Vagina (tissue), 2 donors: ENCODE measurements around the gene THOC5.

ENCODE experiments used
- POLR2AphosphoS5 ChIP-seq, 2 donors: sonication (generic); formaldehyde crosslinking; IDR thresholded peaks; one replicate each; pipeline ENCODE4 v1.9.0; 2017; ENCODE audit warnings: antibody characterized with exemption in 2 of 2, mild to moderate bottlenecking in 2 of 2, low read depth in 1 of 2; ENCODE audit not compliant: insufficient read depth in 1 of 2
- TF ChIP-seq, protein P1 (sequence below), 3 experiments: fragments of 450-650 bp in 2 of 3; fragments of 200-600 bp in 1 of 3; sonication (generic) in 1 of 3; IDR thresholded peaks; one replicate each; pipeline ENCODE4 v1.5.1; 2017 to 2019; ENCODE audit warnings: antibody characterized with exemption in 3 of 3, mild to moderate bottlenecking in 2 of 3, moderate library complexity in 2 of 3

DNA sequence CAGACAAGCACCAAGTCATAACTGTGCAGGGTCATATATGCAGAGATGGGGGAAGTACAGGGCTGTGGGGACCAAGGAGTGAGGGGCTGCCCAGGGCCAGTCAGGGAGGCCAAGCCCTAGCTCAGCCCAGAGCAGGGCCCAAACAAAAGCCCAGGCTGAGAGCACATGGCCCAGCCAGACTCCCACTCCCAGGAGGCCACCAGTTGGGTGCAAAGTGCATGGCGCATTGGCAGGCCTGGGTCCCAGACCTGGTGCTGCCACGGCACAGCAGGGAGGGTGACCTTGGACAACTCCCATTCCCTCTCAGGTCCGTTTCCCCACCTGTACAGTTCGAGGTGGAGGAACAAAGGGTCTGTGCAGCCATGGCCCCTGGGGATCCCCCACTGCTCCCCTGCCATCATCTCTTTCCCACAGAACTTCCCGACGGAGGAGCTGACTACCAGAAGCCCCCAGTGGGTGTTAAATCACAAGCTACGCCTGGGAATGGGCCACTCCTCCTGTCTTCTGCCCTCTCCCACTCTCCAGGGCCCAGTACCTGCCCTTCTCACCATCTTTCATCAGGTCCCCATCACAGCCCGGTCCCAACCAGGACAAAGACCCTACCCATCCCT, 26.7 kb upstream of the THOC5 start:
- TF ChIP-seq, protein P1, sequence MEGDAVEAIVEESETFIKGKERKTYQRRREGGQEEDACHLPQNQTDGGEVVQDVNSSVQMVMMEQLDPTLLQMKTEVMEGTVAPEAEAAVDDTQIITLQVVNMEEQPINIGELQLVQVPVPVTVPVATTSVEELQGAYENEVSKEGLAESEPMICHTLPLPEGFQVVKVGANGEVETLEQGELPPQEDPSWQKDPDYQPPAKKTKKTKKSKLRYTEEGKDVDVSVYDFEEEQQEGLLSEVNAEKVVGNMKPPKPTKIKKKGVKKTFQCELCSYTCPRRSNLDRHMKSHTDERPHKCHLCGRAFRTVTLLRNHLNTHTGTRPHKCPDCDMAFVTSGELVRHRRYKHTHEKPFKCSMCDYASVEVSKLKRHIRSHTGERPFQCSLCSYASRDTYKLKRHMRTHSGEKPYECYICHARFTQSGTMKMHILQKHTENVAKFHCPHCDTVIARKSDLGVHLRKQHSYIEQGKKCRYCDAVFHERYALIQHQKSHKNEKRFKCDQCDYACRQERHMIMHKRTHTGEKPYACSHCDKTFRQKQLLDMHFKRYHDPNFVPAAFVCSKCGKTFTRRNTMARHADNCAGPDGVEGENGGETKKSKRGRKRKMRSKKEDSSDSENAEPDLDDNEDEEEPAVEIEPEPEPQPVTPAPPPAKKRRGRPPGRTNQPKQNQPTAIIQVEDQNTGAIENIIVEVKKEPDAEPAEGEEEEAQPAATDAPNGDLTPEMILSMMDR (IDR thresholded peaks at IDR 0.05): no peak
- TF ChIP-seq POLR2AphosphoS5 (IDR thresholded peaks at IDR 0.05; ENCODE audit: insufficient read depth in 1 of 2, low read depth in 1 of 2): no peak
